Ishikawa (cell line): ENCODE data around the gene P3H1.

Experiments used
- CEBPB ChIP-seq: IDR thresholded peaks from 2 replicates; pipeline ENCODE4 v1.6.1; 2012
- CREB1 ChIP-seq: IDR thresholded peaks from 2 replicates; pipeline ENCODE4 v1.6.1; 2012; ENCODE audit warnings: low read depth
- EGR1 ChIP-seq: IDR thresholded peaks from 2 replicates; pipeline ENCODE4 v1.6.1; 2012
- EP300 ChIP-seq: IDR thresholded peaks from 2 replicates; pipeline ENCODE4 v1.6.1; 2012; ENCODE audit warnings: borderline replicate concordance
- FOXM1 ChIP-seq: IDR thresholded peaks from 2 replicates; pipeline ENCODE4 v1.6.1; 2012; ENCODE audit warnings: low read depth, borderline replicate concordance
- MAX ChIP-seq: IDR thresholded peaks from 2 replicates; pipeline ENCODE4 v1.6.1; 2012
- NFIC ChIP-seq: IDR thresholded peaks from 2 replicates; pipeline ENCODE4 v1.6.1; 2012
- RAD21 ChIP-seq: IDR thresholded peaks from 2 replicates; pipeline ENCODE4 v1.6.1; 2012; ENCODE audit warnings: low read depth
- TAF1 ChIP-seq: IDR thresholded peaks from 2 replicates; pipeline ENCODE4 v1.6.1; 2012; ENCODE audit warnings: low read depth, mild to moderate bottlenecking
- TCF12 ChIP-seq: IDR thresholded peaks from 2 replicates; pipeline ENCODE4 v1.6.1; 2012; ENCODE audit warnings: low read depth
- TEAD4 ChIP-seq: IDR thresholded peaks from 2 replicates; pipeline ENCODE4 v1.6.1; 2012
- USF1 ChIP-seq: IDR thresholded peaks from 2 replicates; pipeline ENCODE4 v1.6.1; 2012
- YY1 ChIP-seq: IDR thresholded peaks from 2 replicates; pipeline ENCODE4 v1.6.1; 2012; ENCODE audit warnings: low read depth
- ZBTB7A ChIP-seq: IDR thresholded peaks from 2 replicates; pipeline ENCODE4 v1.6.1; 2012; ENCODE audit warnings: low read depth
- TF ChIP-seq, protein P1 (sequence below): IDR thresholded peaks from 2 replicates; pipeline ENCODE4 v1.6.1; 2012; ENCODE audit warnings: low read depth, mild to moderate bottlenecking

The P3H1 gene

GRCh38 chr1:42766741-42767509, at the start of gene P3H1, which contains the start of gene C1orf50:
TSS of gene P3H1 (minus strand) at chr1:42767028. CDS start at chr1:42766971, 57 bp downstream.
TSS of gene C1orf50 (plus strand) at chr1:42767249. CDS start at chr1:42767312, 63 bp downstream.
- peak; percentile 33; the same call in 1 of the 2 replicates for TF ChIP-seq TCF12
- TF ChIP-seq EGR1: peak; percentile 65
- peak; percentile 76 for TF ChIP-seq YY1
- peak; percentile 21; the same call in 1 of the 2 replicates for TF ChIP-seq MAX
- no peak; the same call in 1 of the 2 replicates for TF ChIP-seq ZBTB7A
- TF ChIP-seq TAF1: peak; percentile 81
- TF ChIP-seq USF1: no peak
- TF ChIP-seq, protein P1, sequence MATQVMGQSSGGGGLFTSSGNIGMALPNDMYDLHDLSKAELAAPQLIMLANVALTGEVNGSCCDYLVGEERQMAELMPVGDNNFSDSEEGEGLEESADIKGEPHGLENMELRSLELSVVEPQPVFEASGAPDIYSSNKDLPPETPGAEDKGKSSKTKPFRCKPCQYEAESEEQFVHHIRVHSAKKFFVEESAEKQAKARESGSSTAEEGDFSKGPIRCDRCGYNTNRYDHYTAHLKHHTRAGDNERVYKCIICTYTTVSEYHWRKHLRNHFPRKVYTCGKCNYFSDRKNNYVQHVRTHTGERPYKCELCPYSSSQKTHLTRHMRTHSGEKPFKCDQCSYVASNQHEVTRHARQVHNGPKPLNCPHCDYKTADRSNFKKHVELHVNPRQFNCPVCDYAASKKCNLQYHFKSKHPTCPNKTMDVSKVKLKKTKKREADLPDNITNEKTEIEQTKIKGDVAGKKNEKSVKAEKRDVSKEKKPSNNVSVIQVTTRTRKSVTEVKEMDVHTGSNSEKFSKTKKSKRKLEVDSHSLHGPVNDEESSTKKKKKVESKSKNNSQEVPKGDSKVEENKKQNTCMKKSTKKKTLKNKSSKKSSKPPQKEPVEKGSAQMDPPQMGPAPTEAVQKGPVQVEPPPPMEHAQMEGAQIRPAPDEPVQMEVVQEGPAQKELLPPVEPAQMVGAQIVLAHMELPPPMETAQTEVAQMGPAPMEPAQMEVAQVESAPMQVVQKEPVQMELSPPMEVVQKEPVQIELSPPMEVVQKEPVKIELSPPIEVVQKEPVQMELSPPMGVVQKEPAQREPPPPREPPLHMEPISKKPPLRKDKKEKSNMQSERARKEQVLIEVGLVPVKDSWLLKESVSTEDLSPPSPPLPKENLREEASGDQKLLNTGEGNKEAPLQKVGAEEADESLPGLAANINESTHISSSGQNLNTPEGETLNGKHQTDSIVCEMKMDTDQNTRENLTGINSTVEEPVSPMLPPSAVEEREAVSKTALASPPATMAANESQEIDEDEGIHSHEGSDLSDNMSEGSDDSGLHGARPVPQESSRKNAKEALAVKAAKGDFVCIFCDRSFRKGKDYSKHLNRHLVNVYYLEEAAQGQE: no peak

- no peak for TF ChIP-seq TEAD4
- TF ChIP-seq USF1: no peak
- TF ChIP-seq EP300: no peak
- no peak for TF ChIP-seq ZBTB7A
- TF ChIP-seq, protein P1: no peak
- no peak for TF ChIP-seq TAF1
- TF ChIP-seq CEBPB: no peak
- TF ChIP-seq EGR1: no peak
- TF ChIP-seq TCF12: no peak
- no peak for TF ChIP-seq NFIC
- TF ChIP-seq FOXM1: no peak
- TF ChIP-seq MAX: no peak
- no peak for TF ChIP-seq RAD21
- no peak for TF ChIP-seq YY1
- no peak for TF ChIP-seq CREB1
Measured at GRCh38 chr1:42815941-42816584, 49.2 kb upstream of the P3H1 start.

DNA sequence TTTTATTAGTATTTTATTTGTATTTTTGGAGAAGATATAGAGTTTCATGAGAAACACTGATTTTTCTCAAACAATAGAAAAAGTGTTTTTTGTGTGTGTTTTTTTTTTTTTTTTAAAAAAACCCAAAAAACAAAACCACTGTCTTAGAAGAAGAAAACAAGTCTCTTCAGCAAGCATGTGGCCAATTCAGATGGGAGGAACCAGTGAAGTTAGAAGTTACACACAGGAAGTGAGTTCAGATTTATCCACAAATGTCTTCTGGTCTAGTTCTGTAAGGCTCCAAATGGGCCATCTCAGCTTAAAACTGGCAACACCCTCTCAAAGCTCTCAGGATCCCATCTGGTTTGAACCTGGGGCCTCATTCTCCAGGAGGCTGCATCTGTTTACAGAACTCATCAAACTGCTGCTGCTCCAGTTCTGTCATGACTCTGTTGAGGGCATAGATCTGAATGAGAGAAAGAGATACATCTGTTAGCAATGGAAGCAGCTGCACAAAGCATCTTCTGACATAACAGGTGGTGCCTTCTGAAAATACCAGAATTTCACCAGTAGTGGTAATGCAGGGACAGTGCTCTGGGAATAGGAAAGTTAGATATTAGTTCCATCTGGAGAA, 40.3 kb upstream of the P3H1 start:
- TF ChIP-seq FOXM1: no peak
- TF ChIP-seq ZBTB7A: no peak
- TF ChIP-seq CEBPB: no peak
- TF ChIP-seq USF1: no peak
- TF ChIP-seq TAF1: no peak
- no peak for TF ChIP-seq CREB1
- TF ChIP-seq EP300: no peak
- no peak for TF ChIP-seq TEAD4
- TF ChIP-seq RAD21: no peak
- TF ChIP-seq, protein P1: no peak
- TF ChIP-seq MAX: no peak
- TF ChIP-seq YY1: no peak
- TF ChIP-seq EGR1: no peak
- TF ChIP-seq NFIC: no peak
- TF ChIP-seq TCF12: no peak
